Measurements from ENCODE around the gene MOAP1. TPM values are rescaled to one million over a fixed set of nuclear protein-coding genes. Genes with fewer than 3 reads are reported as not detected.

The MOAP1 gene
- total RNA-seq, 1 donor from 2014 or later: 27.1 TPM

DNA sequence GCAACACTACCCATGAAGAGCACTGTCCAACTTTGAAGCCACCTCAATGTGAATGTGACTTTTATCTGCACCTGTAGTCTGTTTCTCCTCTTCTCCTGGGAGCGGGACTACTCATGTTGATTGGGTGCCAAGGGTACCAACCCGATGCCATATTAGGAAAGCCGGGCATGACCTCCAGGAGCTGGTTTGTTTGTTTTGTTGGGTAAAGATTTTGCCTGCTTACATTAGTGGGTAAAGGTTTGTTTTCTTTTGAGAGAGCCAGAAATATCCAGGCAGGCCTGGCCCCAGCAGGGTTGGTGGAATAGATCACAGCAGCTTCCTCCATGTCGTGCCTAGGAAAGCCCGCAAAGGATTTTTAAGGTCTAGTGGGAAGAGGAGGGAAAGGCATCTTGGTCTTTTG is 49.3 kb downstream of the MOAP1 start:
- TF ChIP-seq, protein P1, sequence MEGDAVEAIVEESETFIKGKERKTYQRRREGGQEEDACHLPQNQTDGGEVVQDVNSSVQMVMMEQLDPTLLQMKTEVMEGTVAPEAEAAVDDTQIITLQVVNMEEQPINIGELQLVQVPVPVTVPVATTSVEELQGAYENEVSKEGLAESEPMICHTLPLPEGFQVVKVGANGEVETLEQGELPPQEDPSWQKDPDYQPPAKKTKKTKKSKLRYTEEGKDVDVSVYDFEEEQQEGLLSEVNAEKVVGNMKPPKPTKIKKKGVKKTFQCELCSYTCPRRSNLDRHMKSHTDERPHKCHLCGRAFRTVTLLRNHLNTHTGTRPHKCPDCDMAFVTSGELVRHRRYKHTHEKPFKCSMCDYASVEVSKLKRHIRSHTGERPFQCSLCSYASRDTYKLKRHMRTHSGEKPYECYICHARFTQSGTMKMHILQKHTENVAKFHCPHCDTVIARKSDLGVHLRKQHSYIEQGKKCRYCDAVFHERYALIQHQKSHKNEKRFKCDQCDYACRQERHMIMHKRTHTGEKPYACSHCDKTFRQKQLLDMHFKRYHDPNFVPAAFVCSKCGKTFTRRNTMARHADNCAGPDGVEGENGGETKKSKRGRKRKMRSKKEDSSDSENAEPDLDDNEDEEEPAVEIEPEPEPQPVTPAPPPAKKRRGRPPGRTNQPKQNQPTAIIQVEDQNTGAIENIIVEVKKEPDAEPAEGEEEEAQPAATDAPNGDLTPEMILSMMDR (IDR thresholded peaks at IDR 0.05): no peak
- Mint-ChIP-seq H3K36me3 (ENCODE audit: unreplicated experiment) (no peaks in the 10 kb centered on the region), H3K4me3 (ENCODE audit: unreplicated experiment) (no peak overlapping the region), H3K9me3 (ENCODE audit: unreplicated experiment) (no peaks in the 10 kb centered on the region), H3K27ac (ENCODE audit: unreplicated experiment) (no peak overlapping the region), H3K27me3 (ENCODE audit: unreplicated experiment) (peaks cover 10% of the 10 kb centered on the region), H3K4me1 (ENCODE audit: unreplicated experiment) (peaks cover 26% of the 10 kb centered on the region)
- DNase-seq (ENCODE audit: extremely low spot score, unreplicated experiment): no peak

DNA sequence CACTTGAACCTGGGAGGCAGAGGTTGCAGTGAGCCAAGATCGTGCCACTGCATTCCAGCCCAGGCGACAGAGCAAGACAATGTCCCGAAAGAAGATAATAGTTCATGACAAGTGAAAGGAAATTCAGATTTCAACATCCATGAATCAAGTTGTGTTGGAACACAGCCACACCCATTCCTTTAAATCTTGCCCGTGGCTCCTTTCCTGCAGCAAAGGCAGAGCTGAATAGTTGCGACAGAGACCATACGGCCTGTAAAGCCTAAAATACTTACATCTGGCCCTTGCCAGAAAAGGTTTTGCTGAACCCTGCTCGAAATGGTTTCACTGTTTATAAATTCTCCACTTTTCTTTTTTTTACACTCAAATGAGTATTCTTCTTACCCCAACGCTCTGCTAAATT is 51.2 kb downstream of the MOAP1 start:
- TF ChIP-seq, protein P1 (IDR thresholded peaks at IDR 0.05): no peak
- peaks cover 32% of the 10 kb centered on the region for H3K4me1 Mint-ChIP-seq (ENCODE audit: unreplicated experiment)
- peaks cover 15% of the 10 kb centered on the region for H3K27me3 Mint-ChIP-seq (ENCODE audit: unreplicated experiment)
- H3K9me3 Mint-ChIP-seq (ENCODE audit: unreplicated experiment): no peaks in the 10 kb centered on the region
- DNase-seq (ENCODE audit: extremely low spot score, unreplicated experiment): no peak
- no peaks in the 10 kb centered on the region for H3K36me3 Mint-ChIP-seq (ENCODE audit: unreplicated experiment)
- H3K4me3 Mint-ChIP-seq (ENCODE audit: unreplicated experiment): no peak overlapping the region
- H3K27ac Mint-ChIP-seq (ENCODE audit: unreplicated experiment): no peak overlapping the region

GRCh38 chr14:93132472-93133065 is 52.1 kb downstream of the MOAP1 start:
- no peaks in the 10 kb centered on the region for H3K36me3 Mint-ChIP-seq (ENCODE audit: unreplicated experiment)
- no peaks in the 10 kb centered on the region for H3K9me3 Mint-ChIP-seq (ENCODE audit: unreplicated experiment)
- H3K4me1 Mint-ChIP-seq (ENCODE audit: unreplicated experiment): peaks cover 32% of the 10 kb centered on the region
- peaks cover 14% of the 10 kb centered on the region for H3K27me3 Mint-ChIP-seq (ENCODE audit: unreplicated experiment)
- H3K4me3 Mint-ChIP-seq (ENCODE audit: unreplicated experiment): no peak overlapping the region
- no peak for DNase-seq (ENCODE audit: extremely low spot score, unreplicated experiment)
- TF ChIP-seq, protein P1 (IDR thresholded peaks at IDR 0.05): peak; percentile 66
- no peak overlapping the region for H3K27ac Mint-ChIP-seq (ENCODE audit: unreplicated experiment)

Other genes starting within 250 kb of the MOAP1 start
- gene ITPK1, start 69.0 kb downstream of the MOAP1 start, total RNA-seq: 31.2 and 32.8 TPM in 2 replicates
- gene LYSET, start 420 bp upstream of the MOAP1 start, total RNA-seq: 23.1 and 23.4 TPM in 2 replicates
- gene GON7, start 22.2 kb upstream of the MOAP1 start, total RNA-seq: 8.8 and 10.4 TPM in 2 replicates
- gene UBR7, start 22.4 kb upstream of the MOAP1 start, total RNA-seq: 22.2 and 24.7 TPM in 2 replicates
- 43.4 and 45.9 TPM in 2 replicates for gene BTBD7, start 148.1 kb upstream of the MOAP1 start, total RNA-seq
- gene COX8C, start 162.3 kb upstream of the MOAP1 start, total RNA-seq: not detected in 2 replicates
- 0.08 and 0.10 TPM in 2 replicates for gene UNC79, start 246.0 kb upstream of the MOAP1 start, total RNA-seq

All from osteocyte (in vitro differentiated cells).